Measurements from ENCODE around the gene COL4A1. TPM values are rescaled to one million over a fixed set of nuclear protein-coding genes. Genes with fewer than 3 reads are reported as not detected.

The COL4A1 gene
- total and polyA plus RNA-seq, 2 of the 13 experiments (the other 11 are each of a cell fraction or from before 2014, with no cell fraction given) = not detected

DNA sequence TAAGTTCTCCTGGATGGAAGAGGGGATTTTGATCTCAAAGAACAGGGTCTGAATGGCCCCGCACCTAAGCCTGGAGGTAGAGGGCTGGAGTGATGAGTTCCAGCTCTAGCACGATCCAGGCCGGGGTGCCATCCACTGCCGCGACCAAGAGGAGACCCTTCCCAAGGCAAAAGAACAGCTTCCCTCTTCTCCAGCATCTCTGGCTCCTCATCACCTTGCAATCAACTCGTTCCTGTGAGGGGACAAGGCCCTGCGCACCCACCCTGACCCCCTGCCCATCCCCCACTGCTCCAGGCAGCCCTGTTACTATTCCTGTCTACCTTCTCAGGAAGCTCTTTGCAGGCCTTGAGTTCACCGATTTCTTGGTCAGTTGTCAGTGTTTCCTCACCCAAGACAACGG lies 17.8 kb downstream of the COL4A1 start:
- Histone ChIP-seq H3K9me3 (ENCODE audit: low read length) (no peaks in the 10 kb centered on the region), H3K79me2 (ENCODE audit: insufficient read depth, low read length) (no peaks in the 10 kb centered on the region), H3K4me1 (ENCODE audit: insufficient read depth, low read length) (no peaks in the 10 kb centered on the region), H2AFZ (ENCODE audit: low read length) (no peak overlapping the region), H3K9ac (ENCODE audit: insufficient read depth, low read depth, low read length) (no peak overlapping the region), H4K20me1 (ENCODE audit: insufficient read depth, low read length) (no peaks in the 10 kb centered on the region), H3K27me3 (ENCODE audit: control insufficient read depth in 1 of 2, insufficient read depth in 2 of 2, low read length in 2 of 2) (peaks cover 4 to 48% of the 10 kb centered on the region in 2 experiments), H3K4me3 (replicated peaks in 1 of 3; ENCODE audit: insufficient read depth in 1 of 3, low read depth in 2 of 3, low read length in 3 of 3) (no peak overlapping the region), H3K27ac (ENCODE audit: extremely low read length, insufficient read depth, low read length) (no peak overlapping the region), H3K36me3 (replicated peaks in 1 of 2; ENCODE audit: control insufficient read depth in 1 of 2, insufficient read depth in 2 of 2, low read length in 2 of 2) (no peaks in the 10 kb centered on the region), H3K4me2 (ENCODE audit: low read depth, low read length) (no peak overlapping the region)
- CTCF ChIA-PET (ENCODE audit: low intra/inter-chr PET ratio, low total read pairs) = no interaction called here
- TF ChIP-seq SRSF4 (IDR thresholded peaks at IDR 0.05; ENCODE audit: low read depth, low read length, poor library complexity, severe bottlenecking) = no peak
- TF ChIP-seq HOXA5 (CRISPR knock-in tag; IDR thresholded peaks at IDR 0.05) = no peak
- DNase-seq (ENCODE audit: low spot score) = no peak
- no TSS peak for BruUV-seq (replicated peaks)
- in situ Hi-C loops (cut with HindIII; ENCODE audit: extremely low pct_ligation_motif_present, low pct_unique_long_range_greater_than_20kb) = no loop called here
- 73% methylated on average over 8 of the region's 9 CpGs for WGBS (ENCODE audit: low lambda C conversion rate)
- FAIRE-seq = no peak
- POLR2A ChIA-PET = no interaction called here
- ATAC-seq = no peak
- intact Hi-C loops (cut with micrococcal nuclease; ENCODE audit: unreplicated experiment) = no loop called here

DNA sequence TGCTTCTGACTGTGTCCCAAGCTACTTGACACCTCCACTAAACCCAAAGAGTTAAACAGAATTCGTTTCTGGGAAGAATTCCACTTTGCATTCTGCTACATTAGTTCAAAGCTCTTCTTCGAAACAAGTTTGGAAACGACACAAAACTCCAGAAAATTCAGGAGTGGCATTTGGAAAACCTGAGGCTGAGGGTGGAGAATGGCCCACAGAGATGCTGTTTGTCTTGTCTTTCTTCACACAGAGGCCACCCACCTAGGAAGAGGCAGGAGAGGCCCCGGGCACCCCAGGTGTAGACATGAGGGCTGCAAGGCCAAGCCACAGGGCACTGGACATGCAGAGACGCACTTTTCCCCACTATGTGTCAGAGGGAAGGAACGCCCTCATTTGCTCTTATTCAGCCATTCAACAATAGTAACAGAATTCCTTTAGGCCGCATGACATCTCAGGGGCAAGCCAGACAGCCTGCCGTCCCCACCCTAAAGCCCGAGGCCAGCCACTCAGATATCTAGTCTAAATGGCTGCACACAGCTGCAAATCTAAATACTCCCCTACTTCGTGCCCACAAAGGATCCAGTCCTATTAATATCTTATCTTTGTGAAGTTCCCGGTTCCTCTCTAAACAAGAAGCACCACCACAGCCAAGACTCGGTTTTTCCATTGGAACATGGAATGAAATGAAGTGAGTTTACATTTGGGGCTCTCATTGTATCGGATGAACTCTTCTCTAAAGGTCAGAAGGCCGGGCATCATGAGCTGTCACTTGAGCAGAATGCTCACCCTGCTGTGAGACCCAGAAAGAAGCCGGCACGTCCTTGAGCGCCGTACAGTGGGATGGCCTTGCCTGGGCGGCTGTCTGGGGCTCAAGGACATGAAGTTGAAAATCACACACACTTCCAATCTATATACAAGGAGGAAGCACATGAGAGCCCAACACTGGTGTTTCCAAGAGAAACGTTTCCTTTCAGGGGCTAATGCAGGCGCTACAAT lies 19.8 kb downstream of the COL4A1 start:
- 17% methylated on average over 20 of the region's 21 CpGs for WGBS (ENCODE audit: low lambda C conversion rate)
- H3K4me3 ChIP-seq (replicated peaks in 1 of 3; ENCODE audit: insufficient read depth in 1 of 3, low read depth in 2 of 3, low read length in 3 of 3) = no peak overlapping the region
- no peak overlapping the region for H3K27ac ChIP-seq (ENCODE audit: extremely low read length, insufficient read depth, low read length)
- ChIA-PET CTCF (ENCODE audit: low intra/inter-chr PET ratio, low total read pairs) (no interaction called here), POLR2A (no interaction called here)
- FAIRE-seq (no peak), DNase-seq (ENCODE audit: low spot score) (no peak), ATAC-seq (no peak)
- BruUV-seq (replicated peaks) = no TSS peak
- H3K36me3 ChIP-seq (replicated peaks in 1 of 2; ENCODE audit: control insufficient read depth in 1 of 2, insufficient read depth in 2 of 2, low read length in 2 of 2) = no peaks in the 10 kb centered on the region
- H3K9ac ChIP-seq (ENCODE audit: insufficient read depth, low read depth, low read length) = no peak overlapping the region
- H3K4me2 ChIP-seq (ENCODE audit: low read depth, low read length) = no peak overlapping the region
- no peak overlapping the region for H2AFZ ChIP-seq (ENCODE audit: low read length)
- H3K9me3 ChIP-seq (ENCODE audit: low read length) = no peaks in the 10 kb centered on the region
- intact Hi-C loops (cut with micrococcal nuclease; ENCODE audit: unreplicated experiment) (no loop called here), in situ Hi-C loops (cut with HindIII; ENCODE audit: extremely low pct_ligation_motif_present, low pct_unique_long_range_greater_than_20kb) (no loop called here)
- H3K4me1 ChIP-seq (ENCODE audit: insufficient read depth, low read length) = no peaks in the 10 kb centered on the region
- H3K27me3 ChIP-seq (ENCODE audit: control insufficient read depth in 1 of 2, insufficient read depth in 2 of 2, low read length in 2 of 2) = peaks cover 4 to 52% of the 10 kb centered on the region in 2 experiments
- no peak for TF ChIP-seq ZNF564 (CRISPR knock-in tag; IDR thresholded peaks at IDR 0.05)
- no peak for TF ChIP-seq CBFB (CRISPR knock-in tag; IDR thresholded peaks at IDR 0.05)
- no peak for TF ChIP-seq ZKSCAN5 (CRISPR knock-in tag; IDR thresholded peaks at IDR 0.05)
- no peak for TF ChIP-seq NFIB (CRISPR knock-in tag; IDR thresholded peaks at IDR 0.05; ENCODE audit: borderline replicate concordance)
- no peak for TF ChIP-seq KLF13 (CRISPR knock-in tag; IDR thresholded peaks at IDR 0.05)
- no peak for TF ChIP-seq ZNF570 (CRISPR knock-in tag; IDR thresholded peaks at IDR 0.05; ENCODE audit: borderline replicate concordance)
- TF ChIP-seq GATA4 (IDR thresholded peaks at IDR 0.05; ENCODE audit: borderline replicate concordance, low read depth) = no peak
- TF ChIP-seq U2AF2 (IDR thresholded peaks at IDR 0.05; ENCODE audit: low read depth, low read length) = no peak
- no peak for TF ChIP-seq ETV6 (CRISPR knock-in tag; conservative IDR thresholded peaks at IDR 0.05)
- TF ChIP-seq MAFG (CRISPR knock-in tag; IDR thresholded peaks at IDR 0.05) = no peak
- TF ChIP-seq, protein P1, sequence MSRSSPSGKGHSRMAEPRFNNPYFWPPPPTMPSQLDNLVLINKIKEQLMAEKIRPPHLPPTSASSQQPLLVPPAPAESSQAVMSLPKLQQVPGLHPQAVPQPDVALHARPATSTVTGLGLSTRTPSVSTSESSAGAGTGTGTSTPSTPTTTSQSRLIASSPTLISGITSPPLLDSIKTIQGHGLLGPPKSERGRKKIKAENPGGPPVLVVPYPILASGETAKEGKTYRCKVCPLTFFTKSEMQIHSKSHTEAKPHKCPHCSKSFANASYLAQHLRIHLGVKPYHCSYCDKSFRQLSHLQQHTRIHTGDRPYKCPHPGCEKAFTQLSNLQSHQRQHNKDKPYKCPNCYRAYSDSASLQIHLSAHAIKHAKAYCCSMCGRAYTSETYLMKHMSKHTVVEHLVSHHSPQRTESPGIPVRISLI (CRISPR knock-in tag; IDR thresholded peaks at IDR 0.05; ENCODE audit: borderline replicate concordance) = no peak
- no peak for TF ChIP-seq IKZF1 (IDR thresholded peaks at IDR 0.05)
- no peaks in the 10 kb centered on the region for H3K79me2 ChIP-seq (ENCODE audit: insufficient read depth, low read length)
- no peaks in the 10 kb centered on the region for H4K20me1 ChIP-seq (ENCODE audit: insufficient read depth, low read length)
